ENCODE results near the gene CCL14.
A peak's percentile ranks its signal among the peaks of the same experiment; 100 is the strongest.
"Not testable (repeated sequence)": the region's sequence is repeated elsewhere in the genome, so short reads cannot be mapped to it uniquely, and the experiment has no call there.

The CCL14 gene

DNA sequence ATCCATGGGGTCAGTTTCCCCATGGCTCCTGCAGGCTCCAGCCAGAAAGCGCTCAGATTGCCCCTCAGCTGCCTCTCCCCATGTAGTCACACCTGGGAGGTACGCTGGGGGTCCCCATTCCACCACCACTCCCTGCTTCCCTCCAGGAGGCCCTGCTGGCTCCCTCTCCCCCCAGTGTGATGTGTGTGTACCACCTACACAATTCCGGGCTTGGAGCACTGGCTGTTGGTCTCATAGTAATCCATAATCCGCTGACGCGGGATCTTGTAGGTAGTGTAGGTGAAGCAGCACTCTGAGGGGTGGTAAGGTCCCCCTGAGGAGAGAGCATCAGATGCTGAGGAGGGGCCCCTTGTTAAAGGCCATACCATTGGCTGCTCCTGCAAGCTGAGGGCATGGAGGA is 2.4 kb downstream of the CCL14 start:
- no peak for DNase-seq

DNA sequence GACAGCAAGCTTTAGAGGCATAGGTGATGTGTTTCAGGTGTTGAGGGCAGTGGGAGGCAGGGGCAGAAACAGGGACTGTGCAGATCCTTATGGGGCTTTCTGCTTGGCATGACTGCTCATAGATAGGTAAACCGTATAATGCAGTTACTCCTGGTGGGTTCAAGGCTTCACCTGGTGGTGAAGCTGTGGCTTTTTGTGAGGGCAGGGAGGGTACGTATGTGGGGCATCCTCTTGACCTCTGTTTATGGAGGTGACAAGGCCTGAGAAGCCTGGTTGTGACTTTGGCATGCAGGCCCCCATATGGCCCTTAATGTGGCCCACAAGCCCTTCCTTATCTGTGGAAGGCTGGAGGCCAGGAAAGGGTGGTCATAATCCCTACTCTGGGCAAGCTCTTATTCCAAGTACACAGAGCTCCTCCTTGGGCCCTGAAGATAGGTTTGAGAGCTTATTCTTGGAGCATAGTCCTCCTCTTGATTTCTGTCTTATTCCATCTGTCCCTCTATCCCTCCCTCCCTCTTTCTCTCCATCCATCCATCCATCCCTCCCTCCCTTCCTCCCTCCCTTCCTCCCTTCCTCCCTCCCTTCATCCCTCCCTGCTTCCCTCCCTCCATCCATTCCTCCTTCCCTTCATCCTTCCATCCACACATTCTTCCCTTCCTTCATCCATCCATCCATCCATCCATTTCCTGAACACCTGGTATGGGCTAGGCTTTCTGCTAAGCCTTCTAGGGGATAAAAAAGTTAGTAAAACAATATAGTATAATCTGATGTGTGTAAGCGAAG is 3.9 kb downstream of the CCL14 start:
- DNase-seq = no peak

DNA sequence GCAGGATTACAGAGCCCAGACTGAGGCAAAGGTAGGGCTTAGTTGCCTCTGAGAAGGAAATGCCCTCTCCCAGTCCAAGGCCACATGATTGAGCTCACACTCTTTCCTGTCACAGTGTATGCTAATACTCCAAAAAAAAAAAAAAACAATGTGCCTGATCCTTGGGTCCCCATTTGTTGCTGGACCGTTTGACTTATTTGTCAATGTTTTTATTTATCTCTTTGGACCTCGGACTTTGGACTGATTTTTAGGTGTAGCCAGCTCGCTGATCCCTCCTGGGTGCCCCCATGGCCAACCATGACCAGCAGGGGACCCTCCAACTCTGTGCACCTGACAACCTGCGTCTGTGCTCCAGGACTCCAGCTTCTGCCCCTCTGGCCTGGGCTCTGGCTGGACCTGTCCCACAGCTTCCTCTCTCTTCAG is 4.6 kb downstream of the CCL14 start:
- peak; percentile 16 for DNase-seq

DNA sequence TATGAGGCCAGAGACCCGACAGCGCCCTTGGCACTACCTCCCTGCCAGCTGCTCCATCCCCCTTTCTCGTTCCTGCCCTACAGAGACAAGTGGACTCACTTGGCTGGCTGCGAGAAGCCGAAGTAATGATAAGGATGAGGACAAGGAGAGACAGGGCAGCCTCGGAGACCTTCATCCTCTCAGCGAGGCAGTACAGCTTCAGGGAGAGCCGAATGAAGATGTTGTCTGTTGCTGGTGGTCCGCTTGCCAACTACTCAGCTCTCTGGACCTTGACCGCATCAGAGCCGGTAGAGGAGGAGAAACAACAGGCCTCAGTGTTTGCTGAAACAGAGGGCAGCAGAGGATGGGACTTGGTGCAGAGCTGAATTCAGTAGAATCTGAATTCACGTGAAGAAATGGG is 5.3 kb downstream of the CCL14 start, which contains the start of gene CCL16:
CCL16 (minus strand) TSS at position 252 of the 400 bp plus-strand sequence; CDS start at position 175, 77 bp downstream.
- no peak for DNase-seq

DNA sequence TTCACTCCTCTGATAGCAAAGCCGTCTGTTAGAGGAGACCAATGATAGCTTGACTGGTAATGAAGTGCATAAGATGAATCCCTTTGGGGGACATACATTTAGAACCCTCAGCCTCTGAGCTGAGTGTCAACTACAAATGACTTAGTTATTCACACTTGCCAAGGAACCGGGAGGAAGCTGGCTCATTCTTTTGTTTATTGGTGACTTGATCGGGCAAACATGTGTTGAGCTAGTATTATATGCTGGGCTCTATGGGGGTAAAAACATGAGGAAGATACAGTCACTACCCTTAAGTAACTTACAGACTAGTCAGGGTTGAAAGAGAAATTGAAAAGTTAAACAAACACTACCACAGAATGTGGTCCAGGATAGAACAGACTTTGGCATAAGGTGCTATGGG is 8.2 kb downstream of the CCL14 start:
- no peak for DNase-seq

DNA sequence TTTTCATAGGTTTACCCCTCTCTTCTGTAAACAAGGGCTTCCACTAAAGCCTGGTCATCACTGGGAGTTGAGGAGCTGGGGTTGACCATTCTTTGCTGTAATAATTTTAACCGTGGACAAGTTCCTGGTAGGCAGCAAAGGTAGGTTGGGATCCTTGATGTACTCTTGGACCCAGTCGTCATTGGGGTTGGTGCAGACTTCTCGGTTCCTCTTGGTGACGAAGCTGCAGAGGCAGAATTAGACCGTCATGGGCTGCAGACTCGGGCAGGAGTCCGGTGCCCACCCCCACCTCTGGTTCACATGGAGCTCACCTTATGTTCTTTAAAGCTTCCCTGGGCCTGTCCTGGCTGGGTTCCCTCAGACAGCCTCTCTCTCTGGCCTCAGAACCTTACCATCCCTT is 9.0 kb downstream of the CCL14 start:
- no peak for DNase-seq

DNA sequence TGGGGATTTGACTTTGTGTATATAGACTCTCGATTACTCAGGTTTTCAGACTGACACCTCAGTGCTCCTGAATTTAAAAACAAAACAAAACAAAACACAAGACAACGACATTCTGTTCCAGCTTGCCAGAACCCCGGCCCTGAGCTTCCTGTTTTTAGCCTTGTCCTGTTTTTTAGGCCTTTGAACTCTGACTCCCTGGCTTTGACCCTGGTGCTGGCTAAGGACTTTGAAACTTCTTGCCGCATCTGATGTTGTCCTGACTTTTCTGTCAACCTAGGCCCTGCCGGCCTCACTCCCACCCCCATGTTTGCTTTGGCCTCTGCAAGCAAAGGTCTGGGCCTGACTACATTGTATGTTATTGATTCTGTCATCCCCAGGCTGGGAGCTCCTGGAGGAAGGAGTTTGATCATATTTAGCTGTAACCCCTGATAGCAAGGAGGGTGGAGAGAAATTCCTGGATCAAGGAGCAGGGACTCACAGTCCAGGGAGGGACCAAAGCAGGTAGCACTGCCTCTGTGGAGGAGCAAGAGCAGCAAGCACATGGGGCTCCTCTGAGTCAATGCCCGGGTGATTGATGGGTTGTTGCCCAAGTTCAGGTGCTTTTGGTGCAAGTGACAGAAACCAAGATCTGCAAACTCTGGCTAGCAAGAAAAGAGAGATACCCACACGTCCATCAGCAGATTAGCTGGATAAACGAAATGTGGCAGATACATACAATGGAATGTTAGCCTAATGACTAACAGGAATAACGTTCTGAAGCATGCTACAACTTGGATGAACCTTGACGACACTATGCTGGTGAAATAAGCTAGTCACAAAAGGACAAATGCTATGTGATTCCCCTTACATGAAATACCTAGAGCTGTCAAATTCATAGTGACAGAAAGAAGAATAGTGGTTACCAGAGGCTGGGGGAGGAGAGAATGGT is 12.9 kb downstream of the CCL14 start:
- DNase-seq = no peak

DNA sequence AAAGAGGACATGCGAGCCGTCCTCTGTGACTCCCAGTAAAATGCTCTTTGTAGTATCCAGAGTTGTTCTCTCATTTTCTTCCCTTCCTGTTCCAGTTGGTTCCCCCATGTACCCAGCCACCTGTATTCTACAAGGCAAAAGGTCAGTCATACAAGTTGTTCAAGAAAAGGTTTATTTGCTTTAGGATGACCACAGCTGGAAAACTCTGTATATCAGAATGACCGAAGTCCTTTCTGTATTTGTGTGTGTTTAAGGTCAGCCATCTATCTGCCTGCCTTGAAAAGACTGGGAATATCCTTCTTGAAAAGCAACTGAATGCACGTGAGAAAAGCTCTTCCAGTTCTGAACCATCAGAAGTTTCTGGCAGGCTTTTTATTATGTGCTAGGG is 13.6 kb downstream of the CCL14 start:
- DNase-seq = no peak

DNA sequence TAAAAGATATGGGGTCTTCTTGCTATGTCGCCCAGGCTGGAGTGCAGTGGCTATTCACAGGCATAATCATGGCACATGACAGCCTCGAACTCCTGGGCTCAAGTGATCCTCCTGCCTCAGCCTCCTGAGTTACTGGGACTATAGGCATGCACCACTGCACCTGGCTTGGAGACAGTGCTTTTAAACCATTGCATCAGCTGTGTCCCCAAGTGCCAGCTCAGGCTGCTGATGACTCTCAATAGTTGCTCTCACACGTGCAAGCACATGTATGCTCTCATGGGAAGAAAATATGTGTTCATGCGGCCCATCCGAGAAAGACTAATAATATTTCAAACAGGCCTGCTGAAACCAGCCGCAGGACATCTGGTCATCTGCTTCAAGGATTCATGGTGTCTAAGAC is 14.0 kb downstream of the CCL14 start:
- no peak for DNase-seq

DNA sequence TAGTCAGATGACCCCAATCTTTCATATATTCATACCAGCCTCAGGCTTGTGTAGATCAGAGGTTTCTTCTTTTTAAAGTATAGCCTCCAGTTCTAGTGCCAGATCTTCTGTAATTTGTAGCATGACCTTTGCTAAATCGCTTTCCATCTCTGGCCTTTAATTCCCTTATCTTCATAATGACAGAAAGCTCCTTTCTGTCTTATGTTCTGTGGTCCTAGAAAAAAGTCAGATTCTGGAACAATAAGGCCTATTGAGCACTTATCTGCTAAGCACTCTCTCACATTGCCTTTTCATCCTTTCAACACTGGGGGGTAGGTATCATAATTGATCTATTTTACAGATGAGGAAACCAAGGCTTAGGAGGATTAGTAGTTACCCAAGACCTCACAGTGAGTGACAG is 14.5 kb downstream of the CCL14 start:
- no peak for DNase-seq

DNA sequence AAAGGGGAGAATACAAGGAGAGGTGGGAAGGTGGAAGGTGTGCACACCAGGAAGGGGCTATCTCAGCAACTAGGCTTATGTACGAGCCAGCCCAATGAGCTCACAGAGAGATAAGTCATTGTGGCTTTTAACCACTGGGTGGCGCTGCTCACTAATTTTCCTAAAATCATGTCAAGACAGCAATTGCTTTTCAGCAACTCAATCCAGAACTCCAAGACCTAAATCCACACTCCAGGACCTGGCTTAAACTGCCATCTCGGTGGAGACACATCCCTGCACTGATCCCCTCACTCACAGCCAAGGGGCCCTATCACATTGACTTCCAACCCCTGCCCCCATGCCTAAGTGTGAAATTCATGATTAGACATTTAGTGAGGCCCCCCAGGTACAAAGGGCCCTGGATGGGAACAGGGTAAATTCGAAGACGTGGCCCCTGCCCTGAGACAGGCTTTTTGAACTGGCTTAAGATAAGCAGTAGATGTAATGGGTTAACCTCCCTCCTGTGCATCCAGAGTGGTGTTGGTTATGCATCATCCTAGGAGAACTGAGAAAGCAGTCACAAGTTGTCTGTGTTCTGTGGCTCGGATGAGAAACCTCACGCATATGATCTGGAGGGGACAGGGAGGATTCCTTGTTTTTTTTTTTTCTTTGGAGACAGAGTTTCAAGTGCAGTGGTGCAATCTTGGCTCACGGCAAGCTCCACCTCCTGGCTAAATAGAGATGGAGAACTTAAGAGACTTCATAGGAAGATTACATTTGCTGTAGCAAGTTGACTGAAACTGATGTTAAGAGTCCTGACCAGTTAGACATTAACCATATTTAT is 16.8 kb downstream of the CCL14 start:
- DNase-seq = peak; percentile 78

DNA sequence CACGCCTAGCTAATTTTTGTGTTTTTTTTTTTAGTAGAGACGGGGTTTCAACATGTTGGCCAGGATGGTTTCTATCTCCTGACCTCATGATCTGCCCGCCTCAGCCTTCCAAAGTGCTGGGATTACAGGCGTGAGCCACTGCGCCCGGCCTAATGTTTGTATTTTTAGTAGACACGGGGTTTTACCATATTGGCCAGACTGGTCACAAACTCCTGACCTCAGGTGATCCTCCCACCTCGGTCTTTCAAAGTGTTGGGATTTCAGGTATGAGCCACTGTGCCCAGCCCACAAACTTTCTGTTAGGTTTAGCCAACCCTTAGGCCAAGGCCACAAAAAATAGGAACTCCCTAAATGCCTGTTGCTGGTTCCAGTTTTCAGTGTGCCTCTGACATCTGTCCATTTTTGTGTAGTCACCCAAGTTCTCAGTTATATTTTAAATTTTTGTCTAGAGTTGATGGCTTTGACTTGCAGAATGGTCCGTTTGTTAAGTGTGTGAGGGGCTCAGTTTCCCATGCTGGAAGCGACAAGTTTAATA is 17.9 kb downstream of the CCL14 start:
- no peak for DNase-seq

DNA sequence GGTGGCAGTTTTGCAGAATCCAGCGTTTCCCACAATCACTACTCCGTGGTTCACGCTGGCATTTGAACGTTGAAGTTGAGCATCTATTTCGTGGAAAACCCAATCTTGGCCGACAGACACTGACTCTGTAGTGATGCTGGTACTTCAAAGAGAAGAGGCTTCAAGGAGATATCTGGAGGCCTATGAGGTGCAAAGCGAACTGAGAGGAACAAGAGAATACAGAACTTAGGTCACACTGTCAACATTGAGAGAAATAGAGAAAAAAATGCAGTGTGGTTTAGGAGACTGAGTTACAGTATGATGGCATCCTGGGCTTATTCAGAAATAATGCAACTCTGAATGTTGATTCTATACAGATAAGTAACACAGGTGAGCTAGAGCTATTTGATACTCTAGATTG is 21.3 kb downstream of the CCL14 start:
- no peak for DNase-seq

DNA sequence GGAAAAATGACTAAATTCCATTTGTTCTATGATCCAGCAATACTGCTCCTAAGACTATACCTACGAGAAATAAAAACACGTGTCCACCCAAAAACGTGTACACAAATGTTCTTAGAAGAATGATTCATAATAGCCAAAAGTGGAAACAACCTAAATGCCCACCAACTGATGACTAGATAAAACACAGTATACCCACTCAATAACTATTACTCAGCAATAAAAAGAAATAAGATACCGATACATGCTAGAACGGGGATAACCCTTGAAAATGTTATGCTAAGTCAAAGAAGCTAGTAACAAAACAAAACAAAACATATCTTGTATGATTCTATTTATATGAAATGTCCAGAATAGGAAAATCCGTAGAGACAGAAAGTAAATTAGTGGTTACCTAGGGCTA is 22.9 kb downstream of the CCL14 start:
- no peak for DNase-seq

DNA sequence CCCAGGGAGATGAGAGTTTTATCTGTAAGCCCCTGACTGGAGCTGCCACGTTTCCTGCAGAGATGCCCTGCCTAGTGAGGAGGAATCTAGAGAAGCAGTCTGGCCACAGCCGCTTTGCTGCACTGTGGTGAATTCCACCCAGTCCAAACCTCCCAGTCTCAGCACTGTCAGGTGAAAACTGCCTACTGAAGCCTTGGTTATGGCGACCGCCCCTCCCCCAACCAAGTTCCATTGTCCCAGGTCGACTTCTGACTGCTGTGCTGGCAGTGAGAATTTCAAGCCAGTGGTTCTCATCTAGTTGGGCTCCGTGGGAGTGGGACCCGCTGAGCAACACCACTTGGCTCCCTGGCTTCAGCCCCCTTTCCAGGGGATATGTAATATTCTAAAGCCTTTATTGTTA is 32.8 kb downstream of the CCL14 start:
- no peak for DNase-seq

DNA sequence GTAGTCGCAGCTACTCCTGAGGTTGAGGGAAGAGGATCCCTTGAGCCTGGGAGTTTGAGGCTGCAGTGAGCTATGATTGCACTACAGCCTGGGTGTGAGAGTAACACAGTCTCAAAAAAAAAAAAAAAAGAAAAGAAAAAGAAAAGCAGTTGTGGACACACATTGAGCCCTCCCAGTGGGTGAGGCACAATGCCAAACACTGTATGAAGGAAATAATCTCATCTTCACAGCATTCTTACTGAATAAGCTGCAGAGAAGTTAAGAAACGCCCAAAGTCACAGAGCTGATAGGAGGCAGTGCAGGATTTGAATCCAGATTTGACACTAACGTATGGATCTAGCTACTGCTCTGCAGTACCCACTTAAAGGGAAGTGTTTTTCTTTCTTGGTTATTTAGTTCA is 37.1 kb downstream of the CCL14 start:
- DNase-seq = no peak

DNA sequence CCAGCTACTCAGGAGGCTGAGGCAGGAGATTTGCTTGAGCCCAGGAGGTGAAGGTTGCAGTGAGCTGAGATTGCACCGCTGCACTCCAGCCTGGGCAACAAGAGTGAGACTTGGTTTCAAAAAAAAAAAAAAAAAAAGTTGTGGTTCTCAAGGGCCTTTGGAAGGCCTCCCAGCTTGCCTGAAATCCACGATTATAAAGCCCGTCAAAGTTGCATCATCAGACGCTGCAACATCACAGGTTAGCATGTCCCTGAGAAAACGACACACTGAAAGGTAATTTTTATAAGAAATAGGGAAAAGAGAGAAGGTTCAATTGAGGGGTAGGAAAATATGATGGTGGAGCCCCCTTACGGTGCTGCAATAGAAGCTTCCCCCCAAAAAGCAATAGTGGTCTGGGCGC is 38.4 kb downstream of the CCL14 start:
- no peak for DNase-seq

DNA sequence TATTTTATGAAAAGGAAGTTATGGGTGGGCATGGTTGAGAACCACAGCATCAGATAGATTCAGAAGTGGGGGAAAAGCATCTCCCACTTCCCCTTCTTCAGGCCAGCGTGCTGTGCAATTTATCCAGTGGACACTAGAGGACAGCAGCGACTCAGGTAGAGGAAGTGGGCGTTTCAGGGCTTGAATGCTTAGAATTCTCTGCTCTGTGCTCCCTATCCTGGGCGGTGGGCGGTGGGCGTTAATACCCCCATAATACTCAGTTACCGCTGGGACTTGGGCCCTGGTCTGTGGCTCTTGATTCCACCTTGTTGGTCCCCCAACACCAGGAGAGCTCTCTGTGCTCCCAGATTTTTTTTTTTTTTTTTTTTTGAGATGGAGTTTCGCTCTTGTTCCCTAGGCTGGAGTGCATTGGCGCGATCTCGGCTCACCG is 39.4 kb downstream of the CCL14 start:
- DNase-seq = peak; percentile 60

DNA sequence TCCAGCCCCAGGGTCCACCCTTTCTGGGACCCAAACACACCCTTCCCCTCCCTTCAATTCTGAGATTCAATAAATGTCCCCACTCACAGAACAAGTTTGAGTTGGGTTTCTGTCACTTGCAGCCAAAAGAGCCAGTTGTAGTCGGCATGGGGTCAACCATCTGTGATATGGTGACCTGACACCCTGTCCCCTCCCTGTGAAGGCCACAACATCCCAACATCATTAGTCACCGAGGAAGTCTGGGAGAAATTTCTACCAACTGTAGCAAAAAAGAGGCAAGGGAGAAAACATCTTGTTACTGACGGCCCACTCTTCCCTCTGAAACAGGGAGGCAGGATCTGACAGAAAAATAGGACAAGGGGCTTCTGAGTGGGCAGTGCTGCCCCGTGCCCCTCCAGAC is 42.4 kb downstream of the CCL14 start:
- no peak for DNase-seq

DNA sequence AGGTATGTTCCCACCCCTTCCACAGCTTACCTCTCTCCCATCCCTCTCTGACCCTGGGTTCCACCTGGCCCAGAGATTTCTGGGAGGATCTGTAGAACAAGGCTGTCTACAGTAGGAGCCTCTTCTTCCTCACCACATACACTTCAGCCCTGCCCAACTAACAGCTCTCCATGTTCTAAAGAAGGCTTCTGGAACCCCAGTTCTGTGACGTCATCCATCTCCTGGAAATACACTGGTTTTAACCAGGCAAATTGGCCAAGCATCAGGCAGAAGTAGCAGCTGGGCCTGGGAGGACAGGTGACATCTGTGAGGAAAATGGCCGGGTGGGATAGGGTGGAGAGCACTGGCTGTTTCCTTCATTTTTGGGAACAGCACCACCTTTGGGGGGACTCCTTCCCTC is 43.0 kb downstream of the CCL14 start, which contains the start of gene LYZL6:
LYZL6 (minus strand) TSS at position 177 of the 400 bp plus-strand sequence. CDS start 4,357 bp downstream, outside the sequence.
- DNase-seq = no peak

DNA sequence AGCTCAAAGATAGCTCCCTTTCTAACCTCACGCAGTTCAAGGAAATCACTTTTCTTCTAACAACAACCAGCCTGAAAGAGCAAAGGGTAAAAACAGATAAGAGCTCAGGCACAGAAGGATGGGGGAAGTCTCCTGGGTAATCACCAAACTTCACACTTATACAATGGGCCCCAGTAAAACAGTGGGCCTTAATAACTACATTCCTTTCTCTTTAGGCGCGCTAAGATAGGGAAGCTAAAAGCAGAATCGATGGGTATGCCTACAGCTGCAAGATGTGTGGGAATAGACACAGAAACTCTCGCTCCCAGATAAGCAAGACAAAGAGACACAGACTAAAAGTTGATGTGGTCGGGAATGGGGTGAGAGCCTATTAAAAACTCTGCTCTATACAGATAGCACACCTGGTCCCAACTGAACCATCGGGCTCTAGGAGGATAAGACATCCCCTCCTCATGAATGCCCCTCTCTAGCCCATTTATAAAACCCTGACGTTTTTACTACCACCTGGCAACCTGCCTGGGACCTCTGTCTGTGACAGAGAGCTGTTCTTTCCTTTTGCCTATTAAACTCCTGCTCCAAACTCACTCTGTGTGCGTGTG is 43.8 kb downstream of the CCL14 start:
- DNase-seq = no peak

DNA sequence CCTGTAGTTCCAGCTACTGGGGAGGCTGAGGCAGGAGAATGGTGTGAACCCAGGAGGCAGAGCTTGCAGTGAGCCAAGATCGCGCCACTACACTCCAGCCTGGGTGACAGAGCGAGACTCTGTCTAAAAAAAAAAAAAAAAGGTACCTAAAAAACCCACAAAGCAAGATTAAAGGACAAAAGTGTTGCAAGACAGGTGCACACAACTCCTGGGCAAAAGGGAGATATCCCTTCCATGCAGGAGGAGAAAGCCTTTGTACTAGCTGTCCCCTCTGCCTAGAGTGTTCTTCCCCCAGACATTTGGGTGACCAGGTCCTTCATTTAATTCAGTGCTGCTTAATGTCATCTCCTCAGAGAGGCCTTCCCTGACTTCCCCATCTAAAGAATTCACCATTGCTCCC is 48.0 kb downstream of the CCL14 start:
- DNase-seq = not testable (repeated sequence)

Data from CD4-positive, alpha-beta T cell treated with Interleukin-10 for 1 hour (primary cell).